AG09309 (cell line): Measurements from ENCODE around the gene SLC27A6.

Source experiments
- DNase-seq: peaks from one replicate; pipeline ENCODE4 v3.0.0-alpha.2; 2010; ENCODE audit warnings: low read depth
- H3K4me3 ChIP-seq: 2 replicates; pipeline ENCODE4 v1.5.1; 2011; ENCODE audit warnings: mild to moderate bottlenecking, low read depth, low read length, moderate library complexity; ENCODE audit not compliant: control insufficient read depth
- TF ChIP-seq, protein P1 (sequence below): IDR thresholded peaks from 2 replicates; pipeline ENCODE4 v1.5.1; 2011; ENCODE audit warnings: mild to moderate bottlenecking, low read depth, low read length, inconsistent platforms; ENCODE audit not compliant: insufficient read depth, control insufficient read depth; ENCODE audit errors: missing control alignments

The SLC27A6 gene

DNA sequence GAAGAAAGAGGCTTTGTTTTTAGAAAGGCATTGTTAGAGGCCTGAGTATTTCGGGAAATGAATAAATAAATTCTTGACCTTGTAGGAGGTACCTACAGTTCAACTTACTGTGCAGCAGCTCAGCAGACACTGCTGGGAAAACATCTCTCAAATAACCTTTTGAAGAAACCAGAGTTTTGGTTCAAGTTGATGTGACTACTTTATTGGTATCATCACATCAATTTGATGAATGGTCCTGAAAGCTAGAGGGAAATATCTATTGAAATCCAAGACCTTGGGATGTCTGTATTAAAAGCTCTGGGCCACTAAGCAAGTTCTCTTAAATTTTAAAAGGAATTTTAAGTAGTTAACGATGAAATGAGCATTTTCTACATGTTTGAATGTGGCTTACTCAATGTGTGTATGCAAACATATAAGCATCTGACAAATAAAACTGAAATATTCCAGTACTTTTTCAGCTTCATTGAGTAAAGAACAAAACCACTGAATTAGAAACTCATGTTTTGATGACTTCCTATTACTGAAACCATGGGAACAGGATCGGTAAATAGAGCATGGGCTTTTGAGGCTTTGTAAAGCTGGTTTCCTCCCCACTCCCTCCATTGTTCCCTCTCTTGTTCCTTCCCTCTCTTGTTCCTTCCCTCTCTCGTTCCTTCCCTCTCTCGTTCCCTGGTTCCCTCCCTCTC lies 36.7 kb downstream of the SLC27A6 start:
- DNase-seq = no peak
- H3K4me3 ChIP-seq = no peak overlapping the region
- TF ChIP-seq, protein P1, sequence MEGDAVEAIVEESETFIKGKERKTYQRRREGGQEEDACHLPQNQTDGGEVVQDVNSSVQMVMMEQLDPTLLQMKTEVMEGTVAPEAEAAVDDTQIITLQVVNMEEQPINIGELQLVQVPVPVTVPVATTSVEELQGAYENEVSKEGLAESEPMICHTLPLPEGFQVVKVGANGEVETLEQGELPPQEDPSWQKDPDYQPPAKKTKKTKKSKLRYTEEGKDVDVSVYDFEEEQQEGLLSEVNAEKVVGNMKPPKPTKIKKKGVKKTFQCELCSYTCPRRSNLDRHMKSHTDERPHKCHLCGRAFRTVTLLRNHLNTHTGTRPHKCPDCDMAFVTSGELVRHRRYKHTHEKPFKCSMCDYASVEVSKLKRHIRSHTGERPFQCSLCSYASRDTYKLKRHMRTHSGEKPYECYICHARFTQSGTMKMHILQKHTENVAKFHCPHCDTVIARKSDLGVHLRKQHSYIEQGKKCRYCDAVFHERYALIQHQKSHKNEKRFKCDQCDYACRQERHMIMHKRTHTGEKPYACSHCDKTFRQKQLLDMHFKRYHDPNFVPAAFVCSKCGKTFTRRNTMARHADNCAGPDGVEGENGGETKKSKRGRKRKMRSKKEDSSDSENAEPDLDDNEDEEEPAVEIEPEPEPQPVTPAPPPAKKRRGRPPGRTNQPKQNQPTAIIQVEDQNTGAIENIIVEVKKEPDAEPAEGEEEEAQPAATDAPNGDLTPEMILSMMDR = no peak

DNA sequence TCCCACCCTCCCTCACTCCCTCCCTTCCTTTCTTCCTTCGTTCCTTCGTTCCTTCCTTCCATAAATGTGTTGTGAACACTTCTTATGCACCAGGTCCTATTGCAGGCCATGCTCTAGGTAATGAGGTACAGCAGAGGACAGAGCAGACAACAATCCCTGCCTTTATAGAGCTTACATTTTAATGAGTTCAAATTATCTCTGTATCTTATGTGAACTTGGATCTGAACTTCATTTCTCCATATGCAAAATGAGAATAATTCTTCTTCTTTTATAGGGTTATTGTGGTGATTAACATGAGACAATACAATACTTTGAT lies 37.2 kb downstream of the SLC27A6 start:
- DNase-seq = no peak
- no peak overlapping the region for H3K4me3 ChIP-seq
- TF ChIP-seq, protein P1 = no peak

DNA sequence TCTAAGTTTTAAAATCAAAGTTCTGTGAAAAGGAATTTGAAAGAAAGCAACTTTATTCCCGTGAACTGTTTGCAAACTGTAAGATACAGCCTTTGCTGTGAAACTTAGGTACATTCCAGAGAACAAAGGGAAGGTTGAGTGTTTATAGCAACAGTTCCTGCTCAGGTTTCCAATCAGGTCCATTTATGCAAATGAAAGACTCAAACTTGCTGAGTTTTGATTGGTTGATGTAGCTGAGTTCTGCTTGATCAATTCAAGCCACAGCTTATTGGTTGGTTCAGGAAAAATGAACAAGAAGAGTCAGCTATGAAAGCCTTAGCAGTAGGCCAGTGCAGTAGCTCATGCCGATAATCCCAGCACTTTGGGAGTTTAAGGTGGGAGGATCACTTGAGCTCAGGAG lies 37.9 kb downstream of the SLC27A6 start:
- TF ChIP-seq, protein P1 = no peak
- no peak overlapping the region for H3K4me3 ChIP-seq
- no peak for DNase-seq

DNA sequence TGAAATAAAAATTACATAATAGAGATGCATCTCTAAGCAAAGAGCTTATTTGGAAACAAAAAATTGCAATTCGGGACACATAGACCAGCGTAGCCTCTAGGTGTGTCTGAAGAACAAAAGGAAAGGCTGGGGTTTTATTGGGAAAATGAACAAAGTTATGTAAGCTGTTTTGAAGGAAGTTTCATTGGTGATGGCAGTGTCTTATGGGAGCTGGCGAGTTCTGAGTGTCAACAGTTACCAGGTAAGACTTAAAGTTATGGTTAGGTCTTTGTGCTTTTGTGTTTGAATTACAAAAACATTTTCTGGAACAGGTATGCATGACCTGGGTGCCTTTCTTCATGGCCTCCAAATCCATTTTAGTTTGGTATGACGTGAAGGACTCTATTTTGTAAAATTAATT lies 48.9 kb downstream of the SLC27A6 start:
- TF ChIP-seq, protein P1 = no peak

DNA sequence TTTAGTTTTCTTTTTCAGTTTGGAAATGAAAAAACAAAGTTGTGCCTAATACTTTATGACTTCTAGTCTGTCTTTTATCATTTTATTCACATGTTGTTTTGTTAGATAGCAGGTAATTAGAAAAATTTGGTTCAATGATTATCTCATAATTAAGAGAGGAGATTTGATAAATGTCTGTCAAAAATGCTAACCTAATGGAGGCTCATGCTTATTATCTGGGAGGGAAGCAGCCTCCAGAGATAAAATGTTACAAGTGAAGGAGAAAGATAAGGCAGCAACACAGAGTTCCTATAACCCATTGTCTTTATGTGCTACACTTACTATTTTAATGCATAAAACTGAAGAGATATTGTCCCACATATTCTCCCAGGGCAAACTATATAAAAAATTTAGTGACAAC lies 53.5 kb downstream of the SLC27A6 start:
- H3K4me3 ChIP-seq = no peak overlapping the region
- TF ChIP-seq, protein P1 = no peak
- DNase-seq = no peak

More for the DNA sequence above, 48.9 kb downstream of the SLC27A6 start:
- no peak for DNase-seq
- no peak overlapping the region for H3K4me3 ChIP-seq

DNA sequence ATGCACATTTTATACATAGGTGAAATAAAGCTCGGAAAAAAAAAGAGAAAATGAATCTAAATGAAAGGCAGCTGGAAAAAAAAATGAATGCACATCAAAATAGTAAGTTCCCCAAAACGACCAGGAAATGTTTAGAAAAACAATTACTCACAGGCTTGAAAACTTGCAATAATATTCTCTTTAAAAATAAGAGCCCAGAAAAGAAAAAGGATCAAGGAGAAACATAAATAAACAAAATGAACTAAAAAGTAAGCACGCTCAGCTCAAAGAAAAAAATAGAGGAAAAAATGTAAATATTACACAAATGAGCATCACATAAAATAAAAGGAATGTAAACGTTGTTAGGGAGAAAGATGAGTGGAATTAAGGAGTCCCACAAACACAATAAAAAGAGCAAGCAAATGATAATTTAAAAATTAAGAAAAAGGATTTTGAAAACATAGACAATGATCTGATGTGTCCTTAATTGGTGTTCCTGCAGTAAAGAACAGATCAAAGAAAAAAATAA lies 54.2 kb downstream of the SLC27A6 start:
- no peak for DNase-seq
- TF ChIP-seq, protein P1 = no peak
- H3K4me3 ChIP-seq = no peak overlapping the region
